Panc1 (cell line): ENCODE measurements around the gene IRF3. TPM values are rescaled to one million over a fixed set of nuclear protein-coding genes. Genes with fewer than 3 reads are reported as not detected.

ENCODE experiments used
- ATAC-seq: fragments of 200-7000 bp; cut with Tn5 transposase; 2 replicates; pipeline ENCODE4 v1.9.1; 2020; ENCODE audit warnings: mild to moderate bottlenecking, moderate library complexity
- BruUV-seq: library from RNA; stranded (reverse); fragments of 400-500 nt; replicated peaks from 2 replicates; lab custom pipeline; 2021; lab: Mats Ljungman, UMichigan
- CTCF ChIA-PET: fragments of 300-600 bp; sonication (Branson Sonifier 250); formaldehyde crosslinking; loops from one replicate; lab custom pipeline; 2022; ENCODE audit warnings: antibody characterized with exemption; lab: Charles Lee
- POLR2A ChIA-PET: fragments of 300-600 bp; sonication (Branson Sonifier 250); formaldehyde crosslinking; loops from one replicate; lab custom pipeline; 2022; ENCODE audit warnings: antibody characterized with exemption; lab: Charles Lee
- DNase-seq: peaks from one replicate; pipeline ENCODE4 v3.0.0-alpha.2; 2010; ENCODE audit warnings: low read depth, low spot score
- H3K27ac ChIP-seq: 2 replicates; pipeline ENCODE4 v1.5.1; 2011; ENCODE audit warnings: mild to moderate bottlenecking, low read length, inconsistent platforms
- H3K27me3 ChIP-seq: fragments of 200-500 bp; sonication (Bioruptor generic); 2 replicates; pipeline ENCODE4 v1.6.0; 2014; ENCODE audit warnings: low read length, inconsistent platforms; ENCODE audit not compliant: control insufficient read depth, insufficient read depth
- H3K36me3 ChIP-seq: fragments of 200-500 bp; sonication (Bioruptor generic); 2 replicates; pipeline ENCODE4 v1.5.1; 2014; ENCODE audit warnings: inconsistent platforms, mild to moderate bottlenecking, low read length, moderate library complexity; ENCODE audit not compliant: control insufficient read depth, insufficient read depth
- H3K4me1 ChIP-seq: 2 replicates; pipeline ENCODE4 v1.5.1; 2011; ENCODE audit warnings: inconsistent platforms, mild to moderate bottlenecking, low read length, moderate library complexity; ENCODE audit not compliant: control insufficient read depth, insufficient read depth
- H3K4me3 ChIP-seq, 2 experiments: 2 replicates each; pipeline ENCODE4 v1.5.1; 2011 to 2012; ENCODE audit warnings: low read depth in 2 of 2, low read length in 2 of 2, mild to moderate bottlenecking in 2 of 2, inconsistent platforms in 1 of 2, moderate library complexity in 1 of 2
- H3K9me3 ChIP-seq: fragments of 200-500 bp; sonication (Bioruptor generic); 2 replicates; pipeline ENCODE4 v1.5.1; 2014; ENCODE audit warnings: low read depth, mild to moderate bottlenecking, inconsistent platforms, low read length, moderate library complexity; ENCODE audit not compliant: control insufficient read depth, insufficient read depth
- POLR2AphosphoS5 ChIP-seq: IDR thresholded peaks from 2 replicates; pipeline ENCODE4 v1.6.1; 2012; ENCODE audit warnings: mild to moderate bottlenecking, low read depth, low read length, moderate library complexity
- SIN3A ChIP-seq: IDR thresholded peaks from 2 replicates; pipeline ENCODE4 v1.6.1; 2012; ENCODE audit warnings: low read depth, mild to moderate bottlenecking, low read length, moderate library complexity, borderline replicate concordance; ENCODE audit not compliant: insufficient read depth
- TCF7L2 ChIP-seq: IDR thresholded peaks from 2 replicates; pipeline ENCODE4 v1.6.1; 2011; ENCODE audit warnings: mild to moderate bottlenecking, low read depth, low read length, inconsistent platforms
- in situ Hi-C: cut with HindIII; loops from 2 replicates; pipeline ENCODE4 v1.10.0; 2016; ENCODE audit warnings: low sequenced_read_pairs, low pct_unique_long_range_greater_than_20kb
- intact Hi-C: fragments of 100-400 bp; cut with micrococcal nuclease; formaldehyde crosslinking; loops from one replicate; pipeline ENCODE4 v1.10.0; 2022; ENCODE audit not compliant: unreplicated experiment
- total RNA-seq: library from RNA; stranded (reverse); gene quantifications from one replicate; pipeline ENCODE4 v1.2.1, GENCODE V29; 2021; ENCODE audit not compliant: unreplicated experiment
- TF ChIP-seq, protein P1 (sequence below): fragments of 450-650 bp; IDR thresholded peaks from 2 replicates; pipeline ENCODE4 v1.5.1; 2017; ENCODE audit warnings: mild to moderate bottlenecking
- TF ChIP-seq, protein P2 (sequence below), 2 experiments: IDR thresholded peaks; 2 replicates each; pipeline ENCODE4 v1.6.1; 2011 to 2012; ENCODE audit warnings: low read depth in 2 of 2, control low read depth in 1 of 2, low read length in 1 of 2, mild to moderate bottlenecking in 1 of 2, moderate library complexity in 1 of 2; ENCODE audit not compliant: insufficient read depth in 1 of 2

Gene IRF3
- total RNA-seq, 1 experiment from 2014 or later = 109 TPM

DNA sequence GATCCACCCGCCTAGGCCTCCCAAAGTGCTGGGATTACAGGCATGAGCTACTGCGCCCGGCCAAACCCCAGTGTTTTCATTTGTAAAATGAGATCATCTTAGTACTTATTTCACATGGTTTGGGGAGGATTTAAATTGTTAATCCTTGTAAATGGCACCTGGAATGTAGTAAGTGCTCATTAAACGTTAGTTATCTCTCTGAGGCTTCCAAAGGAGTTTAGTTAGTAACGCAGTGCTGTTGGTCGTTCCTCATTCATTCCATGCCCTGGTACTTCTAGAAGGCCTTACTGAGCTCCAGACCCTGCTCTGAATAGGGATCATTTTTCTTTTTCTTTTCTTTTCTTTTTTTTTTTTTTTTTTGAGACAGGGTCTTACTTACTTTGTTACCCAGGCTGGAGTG is 30.5 kb upstream of the IRF3 start:
- ATAC-seq = no peak
- POLR2A ChIA-PET = no interaction called here
- no peak for DNase-seq
- Histone ChIP-seq H3K27me3 (no peaks in the 10 kb centered on the region), H3K36me3 (no peaks in the 10 kb centered on the region), H3K27ac (no peak overlapping the region), H3K9me3 (no peaks in the 10 kb centered on the region), H3K4me1 (no peaks in the 10 kb centered on the region), H3K4me3 (no peak overlapping the region)
- intact Hi-C loops (no loop called here), in situ Hi-C loops (no loop called here)
- CTCF ChIA-PET = interaction anchor here (0.6 kb wide), 1 partner anchor 24 kb away, joined by 6 read pairs; no protein-coding TSS in a partner anchor
- BruUV-seq = no TSS peak
- TF ChIP-seq TCF7L2 (no peak), SIN3A (no peak), POLR2AphosphoS5 (no peak)
- TF ChIP-seq, protein P1, sequence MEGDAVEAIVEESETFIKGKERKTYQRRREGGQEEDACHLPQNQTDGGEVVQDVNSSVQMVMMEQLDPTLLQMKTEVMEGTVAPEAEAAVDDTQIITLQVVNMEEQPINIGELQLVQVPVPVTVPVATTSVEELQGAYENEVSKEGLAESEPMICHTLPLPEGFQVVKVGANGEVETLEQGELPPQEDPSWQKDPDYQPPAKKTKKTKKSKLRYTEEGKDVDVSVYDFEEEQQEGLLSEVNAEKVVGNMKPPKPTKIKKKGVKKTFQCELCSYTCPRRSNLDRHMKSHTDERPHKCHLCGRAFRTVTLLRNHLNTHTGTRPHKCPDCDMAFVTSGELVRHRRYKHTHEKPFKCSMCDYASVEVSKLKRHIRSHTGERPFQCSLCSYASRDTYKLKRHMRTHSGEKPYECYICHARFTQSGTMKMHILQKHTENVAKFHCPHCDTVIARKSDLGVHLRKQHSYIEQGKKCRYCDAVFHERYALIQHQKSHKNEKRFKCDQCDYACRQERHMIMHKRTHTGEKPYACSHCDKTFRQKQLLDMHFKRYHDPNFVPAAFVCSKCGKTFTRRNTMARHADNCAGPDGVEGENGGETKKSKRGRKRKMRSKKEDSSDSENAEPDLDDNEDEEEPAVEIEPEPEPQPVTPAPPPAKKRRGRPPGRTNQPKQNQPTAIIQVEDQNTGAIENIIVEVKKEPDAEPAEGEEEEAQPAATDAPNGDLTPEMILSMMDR = no peak
- TF ChIP-seq, protein P2, sequence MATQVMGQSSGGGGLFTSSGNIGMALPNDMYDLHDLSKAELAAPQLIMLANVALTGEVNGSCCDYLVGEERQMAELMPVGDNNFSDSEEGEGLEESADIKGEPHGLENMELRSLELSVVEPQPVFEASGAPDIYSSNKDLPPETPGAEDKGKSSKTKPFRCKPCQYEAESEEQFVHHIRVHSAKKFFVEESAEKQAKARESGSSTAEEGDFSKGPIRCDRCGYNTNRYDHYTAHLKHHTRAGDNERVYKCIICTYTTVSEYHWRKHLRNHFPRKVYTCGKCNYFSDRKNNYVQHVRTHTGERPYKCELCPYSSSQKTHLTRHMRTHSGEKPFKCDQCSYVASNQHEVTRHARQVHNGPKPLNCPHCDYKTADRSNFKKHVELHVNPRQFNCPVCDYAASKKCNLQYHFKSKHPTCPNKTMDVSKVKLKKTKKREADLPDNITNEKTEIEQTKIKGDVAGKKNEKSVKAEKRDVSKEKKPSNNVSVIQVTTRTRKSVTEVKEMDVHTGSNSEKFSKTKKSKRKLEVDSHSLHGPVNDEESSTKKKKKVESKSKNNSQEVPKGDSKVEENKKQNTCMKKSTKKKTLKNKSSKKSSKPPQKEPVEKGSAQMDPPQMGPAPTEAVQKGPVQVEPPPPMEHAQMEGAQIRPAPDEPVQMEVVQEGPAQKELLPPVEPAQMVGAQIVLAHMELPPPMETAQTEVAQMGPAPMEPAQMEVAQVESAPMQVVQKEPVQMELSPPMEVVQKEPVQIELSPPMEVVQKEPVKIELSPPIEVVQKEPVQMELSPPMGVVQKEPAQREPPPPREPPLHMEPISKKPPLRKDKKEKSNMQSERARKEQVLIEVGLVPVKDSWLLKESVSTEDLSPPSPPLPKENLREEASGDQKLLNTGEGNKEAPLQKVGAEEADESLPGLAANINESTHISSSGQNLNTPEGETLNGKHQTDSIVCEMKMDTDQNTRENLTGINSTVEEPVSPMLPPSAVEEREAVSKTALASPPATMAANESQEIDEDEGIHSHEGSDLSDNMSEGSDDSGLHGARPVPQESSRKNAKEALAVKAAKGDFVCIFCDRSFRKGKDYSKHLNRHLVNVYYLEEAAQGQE (IDR thresholded peaks at IDR 0.05; ENCODE audit: insufficient read depth in 1 of 2, low read depth in 2 of 2, low read length in 1 of 2) = no peak

DNA sequence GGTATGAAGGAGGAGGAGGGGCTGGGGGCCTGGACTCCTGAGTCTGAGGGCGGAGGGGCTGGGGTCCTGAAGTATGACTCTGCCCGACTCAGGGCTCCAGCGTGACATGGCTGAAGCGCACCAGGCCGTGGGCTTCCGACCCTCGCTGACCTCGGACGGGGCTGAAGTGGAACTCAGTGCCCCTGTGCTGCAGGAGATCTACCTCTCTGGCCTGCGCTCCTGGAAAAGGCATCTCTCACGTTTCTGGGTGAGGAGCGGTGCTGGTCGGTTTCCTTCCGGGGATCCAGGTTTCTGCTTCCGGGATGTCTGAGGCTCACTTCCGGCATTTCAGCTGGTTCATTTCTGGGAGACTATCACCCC is 26.5 kb upstream of the IRF3 start:
- no peaks in the 10 kb centered on the region for H3K36me3 ChIP-seq
- BruUV-seq = no TSS peak
- no peak for DNase-seq
- ChIA-PET POLR2A (no interaction called here), CTCF (interaction anchor here (0.6 kb wide), 1 partner anchor 9 kb away, joined by 9 read pairs; no protein-coding TSS in a partner anchor)
- no peak overlapping the region for H3K27ac ChIP-seq
- peak overlapping the region in 1 of 2 experiments; percentile 33; a peak in 1 of 4 replicates for H3K4me3 ChIP-seq
- H3K27me3 ChIP-seq = no peaks in the 10 kb centered on the region
- no peak for TF ChIP-seq TCF7L2
- TF ChIP-seq, protein P1 = no peak
- no peak for TF ChIP-seq POLR2AphosphoS5
- TF ChIP-seq SIN3A = no peak
- TF ChIP-seq, protein P2 (IDR thresholded peaks at IDR 0.05; ENCODE audit: insufficient read depth in 1 of 2, low read depth in 2 of 2, low read length in 1 of 2) = no peak
- in situ Hi-C loops = no loop called here
- no peaks in the 10 kb centered on the region for H3K4me1 ChIP-seq
- ATAC-seq = no peak
- H3K9me3 ChIP-seq = no peaks in the 10 kb centered on the region
- intact Hi-C loops = no loop called here
